ENCODE measurements around the gene FNBP1.
"Not testable (repeated sequence)": the region's sequence is repeated elsewhere in the genome, so short reads cannot be mapped to it uniquely, and the experiment has no call there.

FNBP1 gene

GRCh38 chr9:130043654-130044623 lies 950 bp upstream of the FNBP1 start:
- peak; percentile 24 for DNase-seq

DNA sequence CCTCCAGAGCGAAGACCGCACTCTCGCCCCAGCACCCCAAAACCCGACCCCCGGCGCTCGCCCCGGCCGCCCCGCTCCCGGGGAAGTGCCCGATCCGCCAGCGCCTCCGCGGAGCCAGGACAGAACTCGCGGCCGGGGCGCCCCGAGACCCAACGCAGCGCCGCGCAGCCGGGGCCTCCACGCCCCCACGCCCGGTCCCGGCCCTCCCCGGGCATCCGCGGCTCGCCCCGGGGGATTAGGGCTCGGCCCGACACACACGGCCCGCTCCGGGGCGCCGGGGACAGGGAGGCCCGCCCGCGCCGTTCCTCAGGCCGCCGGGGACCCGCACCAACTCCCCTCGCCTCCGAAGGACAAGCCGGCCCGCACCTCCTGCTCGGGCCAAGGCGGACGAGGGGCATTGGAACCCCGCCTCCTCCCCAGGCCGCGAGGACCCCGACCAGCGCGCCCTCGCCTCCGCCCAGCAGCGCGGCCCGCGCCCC lies 544 bp downstream of the FNBP1 start:
- peak; percentile 47 for DNase-seq

- no peak for DNase-seq
Measured at GRCh38 chr9:130041648-130042405, 1.2 kb downstream of the FNBP1 start.

DNA sequence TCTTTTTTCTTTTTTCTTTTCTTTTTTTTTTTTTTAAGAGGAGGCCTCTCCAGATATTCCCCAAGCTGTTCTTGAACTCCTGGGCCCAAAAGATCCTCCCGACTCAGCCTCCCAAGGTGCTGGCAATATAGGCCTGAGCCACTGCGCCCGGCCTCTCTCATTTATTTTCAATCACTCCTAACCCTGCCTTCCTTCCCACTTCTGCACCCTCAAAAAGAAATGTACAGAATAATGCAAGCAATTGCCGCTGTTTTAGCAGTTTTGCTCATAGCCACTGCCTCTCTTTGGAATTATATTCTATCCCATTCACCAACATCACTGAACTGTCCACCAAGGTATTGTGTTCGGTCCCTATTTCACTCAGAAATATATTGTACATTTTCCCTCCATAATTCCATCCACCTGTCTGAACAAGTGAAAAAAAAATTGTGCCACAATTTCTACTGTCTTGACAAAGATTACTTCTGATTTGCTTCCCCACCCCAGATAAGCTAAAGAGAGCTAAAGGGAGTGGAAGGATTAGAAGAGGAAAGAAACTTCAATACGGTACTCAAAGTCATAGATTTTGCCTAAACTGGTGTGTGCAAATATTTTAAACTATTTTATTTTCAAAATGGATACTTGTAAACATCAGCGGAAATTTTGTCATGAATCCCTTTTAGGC lies 1.9 kb downstream of the FNBP1 start:
- DNase-seq: no peak

DNA sequence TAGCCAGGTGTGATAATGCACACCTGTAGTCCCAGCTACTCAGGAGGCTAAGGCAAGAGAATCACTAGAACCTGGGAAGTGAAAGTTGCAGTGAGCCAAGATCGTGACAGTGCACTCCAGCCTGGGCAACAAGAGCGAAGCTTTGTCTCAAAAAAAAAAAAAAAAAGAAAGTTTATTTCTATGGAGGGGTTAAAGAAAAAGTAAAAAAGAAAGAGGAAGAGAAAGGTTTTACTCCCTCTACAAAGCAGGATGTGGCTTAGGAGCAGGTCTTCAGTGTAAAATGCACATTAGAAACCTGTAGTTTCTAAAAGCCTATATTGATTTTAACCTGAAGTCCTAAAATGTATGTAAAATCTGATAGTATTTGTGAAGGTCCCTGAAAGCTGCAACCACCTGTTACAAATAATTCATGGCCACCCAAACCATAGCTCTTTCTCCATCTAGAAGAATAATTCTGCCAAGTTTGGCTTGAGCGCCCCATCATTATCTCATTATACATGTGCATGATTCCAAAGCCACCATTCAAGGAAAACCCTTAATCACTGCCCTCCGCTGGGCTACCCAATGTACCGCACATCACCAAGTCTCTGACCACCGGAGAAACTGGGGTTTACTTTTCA lies 3.4 kb downstream of the FNBP1 start:
- DNase-seq: peak; percentile 90

- DNase-seq: no peak
Measured at GRCh38 chr9:130036099-130036498, 6.9 kb downstream of the FNBP1 start.

DNA sequence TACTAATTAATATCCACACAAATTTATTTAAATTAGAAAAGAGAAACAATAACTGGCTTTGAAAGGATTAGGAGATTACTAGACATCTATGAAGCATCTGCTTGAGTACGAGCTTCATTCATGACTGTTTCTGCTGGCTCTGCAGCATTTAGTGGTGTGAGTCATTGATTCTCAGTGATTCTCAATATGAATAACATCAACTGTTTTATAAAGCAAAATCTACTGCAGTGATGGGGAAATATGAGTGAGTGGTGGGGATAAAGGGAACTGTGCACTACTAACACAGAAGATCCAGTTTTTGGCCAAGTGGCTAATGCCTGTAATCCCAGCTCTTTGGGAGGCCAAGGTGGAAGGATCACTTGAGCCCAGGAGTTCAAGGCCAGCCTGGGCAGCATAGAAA lies 8.4 kb downstream of the FNBP1 start:
- no peak for DNase-seq

DNA sequence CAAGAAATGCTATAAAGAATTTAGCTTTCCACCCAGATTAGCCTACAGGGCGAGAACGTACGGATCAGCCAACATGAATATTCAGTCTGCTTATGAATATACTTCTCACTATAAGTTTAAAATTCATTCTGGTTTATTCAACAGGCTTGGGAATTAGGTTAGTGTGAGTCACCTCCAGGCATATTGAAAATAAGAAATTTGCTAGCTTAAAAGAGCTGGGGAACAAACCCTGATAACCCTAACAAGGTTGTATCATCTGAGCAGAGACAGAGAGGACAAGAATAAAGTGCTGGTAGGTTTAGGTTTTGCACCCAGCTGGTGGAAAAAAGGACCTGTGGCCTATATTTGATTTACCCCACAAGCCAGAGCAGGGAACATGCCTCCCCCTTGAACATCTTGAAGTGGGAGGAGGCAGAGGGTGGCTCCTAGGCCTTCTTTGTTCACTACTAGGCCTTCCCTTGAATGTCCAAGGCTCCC lies 12.3 kb downstream of the FNBP1 start:
- no peak for DNase-seq

DNA sequence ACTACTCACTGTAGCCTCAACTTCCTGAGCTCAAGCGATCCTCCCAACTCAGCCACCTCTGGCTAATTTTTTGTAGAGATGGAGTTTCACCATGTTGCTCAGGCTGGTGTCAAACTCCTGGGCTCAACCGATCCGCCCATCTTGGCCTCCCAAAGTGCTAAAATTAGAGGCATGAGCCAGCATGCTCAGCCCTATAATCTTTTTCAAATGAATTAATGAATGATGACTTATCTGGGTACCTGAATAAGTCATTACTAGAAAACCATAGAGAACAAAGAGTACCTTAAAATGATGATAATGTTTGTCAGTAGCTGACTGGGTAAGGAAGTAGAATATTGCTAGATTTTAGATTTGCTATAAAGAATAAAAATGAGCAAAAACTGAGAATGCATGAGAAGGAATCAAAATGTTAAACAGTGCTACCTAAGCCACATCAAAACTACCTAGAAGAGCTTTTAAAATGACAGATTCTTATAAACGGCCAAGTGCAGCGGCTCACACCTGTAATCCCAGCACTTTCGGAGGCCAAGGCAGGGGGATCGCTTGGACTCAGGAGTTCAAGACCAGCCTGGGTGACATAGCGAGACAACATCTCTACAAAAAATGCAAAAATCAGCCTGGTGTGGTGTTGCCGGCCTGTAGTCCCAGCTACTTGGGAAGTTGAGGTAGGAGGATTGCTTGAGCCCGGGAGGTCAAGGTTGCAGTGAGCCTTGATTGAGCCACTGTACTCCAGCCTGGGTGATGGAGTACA lies 13.6 kb downstream of the FNBP1 start:
- peak; percentile 0 for DNase-seq

- no peak for DNase-seq
Measured at GRCh38 chr9:130028493-130029222, 14.3 kb downstream of the FNBP1 start.

DNA sequence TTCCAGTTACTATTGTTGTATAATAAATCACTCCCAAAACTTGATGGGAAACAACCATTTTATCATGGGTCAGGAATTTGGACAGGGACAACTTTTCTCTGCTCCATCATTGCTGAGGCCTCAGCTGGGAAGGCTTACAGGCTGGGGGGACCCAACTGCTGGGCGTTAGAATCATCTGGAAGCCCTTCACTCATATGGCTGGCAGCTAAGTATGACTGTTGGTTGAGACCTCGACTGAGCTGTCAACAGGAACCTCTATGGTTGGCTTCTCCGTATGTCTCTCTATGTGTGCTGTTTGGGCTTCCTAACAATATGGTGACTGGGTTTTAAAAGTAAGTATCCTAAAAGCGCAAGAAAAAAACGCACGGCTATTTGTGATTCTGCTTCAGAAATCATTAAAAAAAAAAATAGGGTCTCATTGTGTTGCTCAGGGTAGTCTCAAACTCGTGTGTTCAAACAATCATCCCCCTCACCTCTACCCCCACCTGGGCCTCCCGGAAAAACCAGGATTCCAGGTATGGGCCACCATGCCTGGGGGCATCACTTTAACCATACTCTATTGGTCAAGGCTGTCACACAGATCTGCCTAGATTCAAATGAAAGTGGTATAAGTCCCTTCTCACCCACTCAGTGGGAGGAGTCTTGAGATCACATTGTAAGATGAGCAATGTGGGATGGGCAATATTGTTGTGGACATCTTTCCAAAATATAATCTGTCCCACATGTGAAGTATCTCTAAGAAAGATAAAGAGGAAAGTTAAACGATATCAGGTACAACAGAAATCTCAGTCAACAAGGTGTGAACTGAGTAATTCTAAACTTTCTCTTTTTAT lies 15.2 kb downstream of the FNBP1 start:
- no peak for DNase-seq

DNA sequence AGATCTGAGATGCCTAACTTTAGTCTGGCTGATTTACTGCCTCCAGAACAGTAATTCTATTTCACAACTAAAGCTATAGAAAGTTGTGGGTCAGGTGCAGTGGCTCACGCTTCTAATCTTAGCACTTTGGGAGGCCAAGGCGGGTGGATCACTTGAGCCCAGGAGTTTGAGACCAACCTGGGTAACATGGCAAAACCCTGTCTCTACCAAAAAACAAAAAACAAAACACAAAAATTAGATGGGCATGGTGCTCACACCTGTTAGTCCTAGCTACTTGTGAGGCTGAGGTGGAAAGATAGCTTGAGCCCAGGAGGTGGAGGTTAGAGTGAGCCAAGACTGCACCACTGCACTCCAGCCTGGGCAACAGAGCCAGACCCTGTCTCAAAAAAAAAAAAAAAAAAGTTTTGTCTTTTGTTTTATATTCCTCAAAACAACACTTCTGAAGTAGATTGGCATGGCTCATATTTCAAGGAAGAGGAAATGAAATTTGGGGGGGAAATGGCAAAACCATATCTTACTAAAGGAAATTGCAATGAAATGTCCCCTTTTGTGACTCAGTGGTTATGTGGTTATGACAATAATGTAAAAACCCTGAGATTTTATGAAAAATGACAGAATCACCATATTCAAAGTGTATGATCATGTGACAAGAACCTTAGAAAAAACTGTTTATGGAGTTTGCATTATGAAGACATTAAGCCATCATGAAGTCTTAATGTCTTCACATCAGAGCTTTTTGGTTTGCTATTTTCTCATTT lies 16.2 kb downstream of the FNBP1 start:
- DNase-seq: no peak

DNA sequence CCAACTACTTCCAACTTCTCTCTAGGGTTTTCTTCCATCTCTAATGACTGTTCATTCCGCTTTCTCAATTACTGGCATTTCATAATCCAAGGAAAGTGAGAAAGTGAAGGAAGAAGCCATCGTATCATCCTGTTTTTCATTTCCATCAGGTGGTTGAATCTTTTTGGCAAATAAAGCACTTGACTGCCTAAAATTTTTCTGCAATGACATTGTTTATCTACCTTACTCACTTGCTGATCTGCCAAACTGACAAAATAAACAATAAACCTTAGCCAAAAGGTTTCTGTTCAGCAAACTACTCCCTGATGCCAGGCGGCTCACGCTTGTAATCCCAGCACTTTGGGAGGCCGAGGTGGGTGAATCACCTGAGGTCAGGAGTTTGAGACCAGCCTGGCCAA lies 18.4 kb downstream of the FNBP1 start:
- no peak for DNase-seq

DNA sequence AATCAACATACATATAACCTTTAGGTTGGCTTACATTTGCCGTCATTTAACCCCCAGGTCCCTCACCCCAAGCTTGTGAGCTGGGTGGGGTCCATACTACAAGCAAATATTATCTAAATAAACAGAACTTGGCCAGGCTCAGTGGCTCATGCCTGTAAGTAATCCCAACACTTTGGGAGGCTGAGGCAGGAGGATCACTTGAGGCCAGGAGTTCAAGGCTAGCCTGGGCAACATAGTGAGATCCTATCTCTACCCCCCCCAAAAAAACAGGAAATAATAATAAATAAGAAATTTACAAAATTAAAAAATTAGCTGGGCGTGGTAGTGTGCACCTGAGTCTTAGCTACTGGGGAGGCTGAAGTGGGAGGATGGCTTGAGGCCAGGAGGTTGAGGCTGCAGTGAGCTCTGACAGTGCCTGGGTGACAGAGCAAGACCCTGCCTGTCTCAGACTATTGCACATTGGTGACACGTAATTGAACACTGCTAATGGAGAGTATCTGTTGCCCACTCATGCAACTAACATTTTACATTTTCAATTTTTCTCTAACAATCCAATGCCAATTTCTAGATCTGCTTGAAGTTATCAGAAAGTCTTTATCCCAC lies 18.9 kb downstream of the FNBP1 start:
- no peak for DNase-seq

DNA sequence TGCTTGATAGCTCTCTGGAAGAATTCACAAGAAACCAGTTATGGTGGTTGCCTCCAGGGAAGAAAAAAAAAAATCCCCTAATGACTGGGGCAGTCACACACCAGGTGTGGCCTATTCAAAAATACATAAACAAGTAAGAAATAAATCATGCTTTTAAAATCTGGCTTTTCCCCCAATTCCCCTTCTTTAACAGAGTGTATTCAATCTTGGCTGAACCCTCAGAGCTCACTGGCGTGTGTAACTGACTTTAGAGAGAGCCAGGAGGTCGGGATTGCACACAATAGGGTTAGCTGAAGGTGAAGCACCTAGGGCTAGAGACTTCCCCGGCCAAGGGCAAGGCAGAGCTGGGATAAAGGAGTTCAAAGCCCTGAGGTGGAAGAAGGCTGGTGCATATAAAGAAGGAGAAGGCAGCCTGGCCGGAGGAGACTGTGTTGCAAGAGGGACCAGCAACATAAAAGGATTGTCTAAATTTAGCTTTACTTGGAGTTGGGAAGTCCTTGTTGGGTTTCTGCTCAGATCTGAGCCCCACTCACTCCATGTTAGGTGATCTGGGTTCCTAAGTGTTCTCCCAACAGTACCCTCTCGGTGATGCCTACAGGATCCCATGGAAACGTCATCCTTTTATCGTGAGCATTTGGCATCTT lies 19.7 kb downstream of the FNBP1 start:
- no peak for DNase-seq

- DNase-seq: no peak
Measured at GRCh38 chr9:130022566-130023143, 20.3 kb downstream of the FNBP1 start.

GRCh38 chr9:130021842-130022241 lies 21.1 kb downstream of the FNBP1 start:
- not testable (repeated sequence) for DNase-seq

GRCh38 chr9:130021123-130021522 lies 21.9 kb downstream of the FNBP1 start:
- no peak for DNase-seq
